SK-N-SH treated with all-trans-retinoic acid at 6 μM for 48 hours (cell line): ENCODE results near the gene MGST3.

Experiments
- ATAC-seq: fragments of 200-7000 bp; cut with Tn5 transposase; 3 replicates; pipeline ENCODE4 v1.9.1; 2020; ENCODE audit warnings: mild to moderate bottlenecking, moderate library complexity
- ARNTL ChIP-seq: fragments of 450-650 bp; formaldehyde crosslinking; IDR thresholded peaks from 2 replicates; pipeline ENCODE4 v1.5.0; 2020; ENCODE audit warnings: low read depth, mild to moderate bottlenecking, moderate library complexity, borderline replicate concordance
- CSDC2 ChIP-seq: fragments of 250-450 bp; sonication (Bioruptor Pico); IDR thresholded peaks from 2 replicates; pipeline ENCODE4 v1.5.0; 2020; ENCODE audit warnings: mild to moderate bottlenecking, moderate library complexity
- ESRRG ChIP-seq: fragments of 250-450 bp; sonication (Bioruptor Pico); IDR thresholded peaks from 2 replicates; pipeline ENCODE4 v1.6.1; 2021; ENCODE audit warnings: mild to moderate bottlenecking
- OSR1 ChIP-seq: fragments of 250-450 bp; sonication (Bioruptor Pico); IDR thresholded peaks from 2 replicates; pipeline ENCODE4 v1.8.0; 2022; ENCODE audit warnings: moderate library complexity, mild to moderate bottlenecking, inconsistent platforms
- PPARA ChIP-seq: fragments of 250-450 bp; sonication (Bioruptor Pico); IDR thresholded peaks from 2 replicates; pipeline ENCODE4 v1.5.0; 2020; ENCODE audit warnings: mild to moderate bottlenecking, borderline replicate concordance
- RARB ChIP-seq: fragments of 250-450 bp; sonication (Bioruptor Pico); IDR thresholded peaks from 2 replicates; pipeline ENCODE4 v1.8.0; 2021; ENCODE audit warnings: mild to moderate bottlenecking, moderate library complexity
- SNAI2 ChIP-seq: fragments of 250-450 bp; sonication (Bioruptor Pico); IDR thresholded peaks from 2 replicates; pipeline ENCODE4 v1.5.0; 2020; ENCODE audit warnings: mild to moderate bottlenecking, moderate library complexity
- TOX ChIP-seq: fragments of 250-450 bp; sonication (Bioruptor Pico); IDR thresholded peaks from 2 replicates; pipeline ENCODE4 v1.8.0; 2021; ENCODE audit warnings: mild to moderate bottlenecking, moderate library complexity, borderline replicate concordance
- ZC3H10 ChIP-seq: fragments of 250-450 bp; sonication (Bioruptor Pico); IDR thresholded peaks from 2 replicates; pipeline ENCODE4 v1.5.1; 2021; ENCODE audit warnings: mild to moderate bottlenecking, moderate library complexity
- ZFP3 ChIP-seq: fragments of 250-450 bp; sonication (Bioruptor Pico); IDR thresholded peaks from 2 replicates; pipeline ENCODE4 v1.5.0; 2020; ENCODE audit warnings: mild to moderate bottlenecking, moderate library complexity
- ZFP30 ChIP-seq: fragments of 450-650 bp; formaldehyde crosslinking; IDR thresholded peaks from 2 replicates; pipeline ENCODE4 v1.5.0; 2022; ENCODE audit warnings: mild to moderate bottlenecking, moderate library complexity
- ZNF565 ChIP-seq: fragments of 450-650 bp; formaldehyde crosslinking; conservative IDR thresholded peaks from 2 replicates; pipeline ENCODE4 v1.5.0; 2020; ENCODE audit warnings: low read depth, mild to moderate bottlenecking, moderate library complexity
- ZNF70 ChIP-seq: fragments of 450-650 bp; formaldehyde crosslinking; IDR thresholded peaks from 2 replicates; pipeline ENCODE4 v1.5.0; 2020; ENCODE audit warnings: mild to moderate bottlenecking, moderate library complexity
- ZNF8 ChIP-seq: fragments of 450-650 bp; formaldehyde crosslinking; IDR thresholded peaks from 2 replicates; pipeline ENCODE4 v1.5.0; 2020; ENCODE audit warnings: mild to moderate bottlenecking, moderate library complexity
- TF ChIP-seq, protein P1 (sequence below): fragments of 250-450 bp; sonication (Bioruptor Pico); IDR thresholded peaks from 2 replicates; pipeline ENCODE4 v1.5.0; 2020; ENCODE audit warnings: mild to moderate bottlenecking, moderate library complexity
- TF ChIP-seq, protein P2 (sequence below): fragments of 250-450 bp; sonication (Bioruptor Pico); IDR thresholded peaks from 2 replicates; pipeline ENCODE4 v1.8.0; 2021; ENCODE audit warnings: low read depth, mild to moderate bottlenecking, moderate library complexity, borderline replicate concordance
- TF ChIP-seq, protein P3 (sequence below): fragments of 250-450 bp; sonication (Bioruptor Pico); IDR thresholded peaks from 2 replicates; pipeline ENCODE4 v1.5.1; 2020; ENCODE audit warnings: low read depth, mild to moderate bottlenecking, moderate library complexity
- TF ChIP-seq, protein P4 (sequence below): fragments of 250-450 bp; sonication (Bioruptor Pico); IDR thresholded peaks from 2 replicates; pipeline ENCODE4 v1.8.0; 2020; ENCODE audit warnings: mild to moderate bottlenecking, moderate library complexity, borderline replicate concordance
- TF ChIP-seq, protein P5 (sequence below): fragments of 250-450 bp; sonication (Bioruptor Pico); IDR thresholded peaks from 2 replicates; pipeline ENCODE4 v1.5.1; 2021; ENCODE audit warnings: mild to moderate bottlenecking, moderate library complexity

Gene MGST3

DNA sequence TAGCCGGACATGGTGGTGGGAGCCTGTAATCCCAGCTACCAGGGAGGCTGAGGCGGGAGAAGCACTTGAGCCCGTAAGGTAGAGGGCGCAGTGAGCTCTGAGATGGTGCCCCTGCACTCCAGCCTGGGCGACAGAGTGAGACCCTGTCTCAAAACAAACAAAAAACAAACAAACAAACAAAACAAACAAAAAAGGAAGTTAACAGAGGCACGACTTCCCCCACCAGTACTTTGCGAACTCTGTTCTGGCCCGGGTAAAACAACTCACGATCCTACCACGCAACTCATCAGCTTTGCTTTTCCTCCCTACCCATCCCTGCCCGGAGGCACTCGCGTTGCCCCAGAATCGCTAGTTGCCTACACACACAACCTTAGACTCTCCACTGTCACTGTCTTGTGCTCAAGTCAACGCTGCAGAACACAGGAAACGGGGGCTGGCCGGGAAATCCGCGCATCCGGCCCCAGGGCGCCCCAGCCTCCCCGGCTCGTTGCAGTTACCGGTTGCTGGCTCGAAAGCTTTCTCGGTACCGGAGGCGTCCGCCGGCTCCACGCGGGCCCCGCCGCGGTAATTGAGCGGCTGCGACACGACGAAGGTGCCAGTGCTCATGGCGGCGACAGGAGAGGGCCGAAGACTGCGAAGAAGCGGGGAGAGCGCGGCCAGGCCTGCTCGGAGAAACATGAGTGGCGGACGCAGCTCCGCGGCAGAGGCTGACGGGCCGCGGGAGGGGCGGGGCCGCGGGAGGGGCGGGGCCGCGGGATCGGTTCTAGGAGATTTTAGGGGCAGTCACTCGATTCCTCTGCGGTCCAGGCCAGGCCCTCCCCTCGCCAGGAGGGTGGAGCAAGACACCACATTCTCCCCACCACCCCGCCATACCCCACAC, 67.1 kb downstream of the MGST3 start, which contains the start of gene ALDH9A1:
TSS of gene ALDH9A1 (minus strand) at position 682 of the 880 bp plus-strand sequence. CDS start at position 678, 4 bp downstream.
- peak; percentile 96 for ATAC-seq

DNA sequence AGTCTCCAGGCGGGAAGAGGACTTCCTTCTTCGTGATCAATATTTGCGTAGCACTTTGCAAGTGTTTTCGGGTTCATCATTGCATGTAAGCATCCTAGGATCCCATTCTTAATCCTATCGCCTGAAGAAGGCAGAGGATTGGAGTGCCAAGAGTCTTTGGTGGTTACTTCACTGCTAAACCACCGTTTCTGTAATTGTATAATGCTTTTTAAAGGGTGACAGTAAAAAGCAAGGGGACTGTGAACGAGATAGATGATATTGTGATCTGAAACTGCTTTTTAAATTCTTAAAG, 67.7 kb downstream of the MGST3 start:
- ATAC-seq = no peak
- no peak for TF ChIP-seq ESRRG
- TF ChIP-seq PPARA (CRISPR knock-in tag) = no peak
- no peak for TF ChIP-seq CSDC2 (CRISPR knock-in tag)
- no peak for TF ChIP-seq ARNTL (CRISPR knock-in tag)
- TF ChIP-seq, protein P1, sequence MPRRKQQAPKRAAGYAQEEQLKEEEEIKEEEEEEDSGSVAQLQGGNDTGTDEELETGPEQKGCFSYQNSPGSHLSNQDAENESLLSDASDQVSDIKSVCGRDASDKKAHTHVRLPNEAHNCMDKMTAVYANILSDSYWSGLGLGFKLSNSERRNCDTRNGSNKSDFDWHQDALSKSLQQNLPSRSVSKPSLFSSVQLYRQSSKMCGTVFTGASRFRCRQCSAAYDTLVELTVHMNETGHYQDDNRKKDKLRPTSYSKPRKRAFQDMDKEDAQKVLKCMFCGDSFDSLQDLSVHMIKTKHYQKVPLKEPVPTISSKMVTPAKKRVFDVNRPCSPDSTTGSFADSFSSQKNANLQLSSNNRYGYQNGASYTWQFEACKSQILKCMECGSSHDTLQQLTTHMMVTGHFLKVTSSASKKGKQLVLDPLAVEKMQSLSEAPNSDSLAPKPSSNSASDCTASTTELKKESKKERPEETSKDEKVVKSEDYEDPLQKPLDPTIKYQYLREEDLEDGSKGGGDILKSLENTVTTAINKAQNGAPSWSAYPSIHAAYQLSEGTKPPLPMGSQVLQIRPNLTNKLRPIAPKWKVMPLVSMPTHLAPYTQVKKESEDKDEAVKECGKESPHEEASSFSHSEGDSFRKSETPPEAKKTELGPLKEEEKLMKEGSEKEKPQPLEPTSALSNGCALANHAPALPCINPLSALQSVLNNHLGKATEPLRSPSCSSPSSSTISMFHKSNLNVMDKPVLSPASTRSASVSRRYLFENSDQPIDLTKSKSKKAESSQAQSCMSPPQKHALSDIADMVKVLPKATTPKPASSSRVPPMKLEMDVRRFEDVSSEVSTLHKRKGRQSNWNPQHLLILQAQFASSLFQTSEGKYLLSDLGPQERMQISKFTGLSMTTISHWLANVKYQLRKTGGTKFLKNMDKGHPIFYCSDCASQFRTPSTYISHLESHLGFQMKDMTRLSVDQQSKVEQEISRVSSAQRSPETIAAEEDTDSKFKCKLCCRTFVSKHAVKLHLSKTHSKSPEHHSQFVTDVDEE (CRISPR knock-in tag) = no peak
- TF ChIP-seq, protein P2, sequence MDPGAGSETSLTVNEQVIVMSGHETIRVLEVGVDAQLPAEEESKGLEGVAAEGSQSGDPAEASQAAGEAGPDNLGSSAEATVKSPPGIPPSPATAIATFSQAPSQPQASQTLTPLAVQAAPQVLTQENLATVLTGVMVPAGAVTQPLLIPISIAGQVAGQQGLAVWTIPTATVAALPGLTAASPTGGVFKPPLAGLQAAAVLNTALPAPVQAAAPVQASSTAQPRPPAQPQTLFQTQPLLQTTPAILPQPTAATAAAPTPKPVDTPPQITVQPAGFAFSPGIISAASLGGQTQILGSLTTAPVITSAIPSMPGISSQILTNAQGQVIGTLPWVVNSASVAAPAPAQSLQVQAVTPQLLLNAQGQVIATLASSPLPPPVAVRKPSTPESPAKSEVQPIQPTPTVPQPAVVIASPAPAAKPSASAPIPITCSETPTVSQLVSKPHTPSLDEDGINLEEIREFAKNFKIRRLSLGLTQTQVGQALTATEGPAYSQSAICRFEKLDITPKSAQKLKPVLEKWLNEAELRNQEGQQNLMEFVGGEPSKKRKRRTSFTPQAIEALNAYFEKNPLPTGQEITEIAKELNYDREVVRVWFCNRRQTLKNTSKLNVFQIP (CRISPR knock-in tag) = no peak
- no peak for TF ChIP-seq ZC3H10 (CRISPR knock-in tag)
- no peak for TF ChIP-seq ZFP30
- no peak for TF ChIP-seq ZNF70
- TF ChIP-seq, protein P3, sequence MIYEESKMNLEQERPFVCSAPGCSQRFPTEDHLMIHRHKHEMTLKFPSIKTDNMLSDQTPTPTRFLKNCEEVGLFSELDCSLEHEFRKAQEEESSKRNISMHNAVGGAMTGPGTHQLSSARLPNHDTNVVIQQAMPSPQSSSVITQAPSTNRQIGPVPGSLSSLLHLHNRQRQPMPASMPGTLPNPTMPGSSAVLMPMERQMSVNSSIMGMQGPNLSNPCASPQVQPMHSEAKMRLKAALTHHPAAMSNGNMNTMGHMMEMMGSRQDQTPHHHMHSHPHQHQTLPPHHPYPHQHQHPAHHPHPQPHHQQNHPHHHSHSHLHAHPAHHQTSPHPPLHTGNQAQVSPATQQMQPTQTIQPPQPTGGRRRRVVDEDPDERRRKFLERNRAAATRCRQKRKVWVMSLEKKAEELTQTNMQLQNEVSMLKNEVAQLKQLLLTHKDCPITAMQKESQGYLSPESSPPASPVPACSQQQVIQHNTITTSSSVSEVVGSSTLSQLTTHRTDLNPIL (CRISPR knock-in tag) = no peak
- TF ChIP-seq, protein P4, sequence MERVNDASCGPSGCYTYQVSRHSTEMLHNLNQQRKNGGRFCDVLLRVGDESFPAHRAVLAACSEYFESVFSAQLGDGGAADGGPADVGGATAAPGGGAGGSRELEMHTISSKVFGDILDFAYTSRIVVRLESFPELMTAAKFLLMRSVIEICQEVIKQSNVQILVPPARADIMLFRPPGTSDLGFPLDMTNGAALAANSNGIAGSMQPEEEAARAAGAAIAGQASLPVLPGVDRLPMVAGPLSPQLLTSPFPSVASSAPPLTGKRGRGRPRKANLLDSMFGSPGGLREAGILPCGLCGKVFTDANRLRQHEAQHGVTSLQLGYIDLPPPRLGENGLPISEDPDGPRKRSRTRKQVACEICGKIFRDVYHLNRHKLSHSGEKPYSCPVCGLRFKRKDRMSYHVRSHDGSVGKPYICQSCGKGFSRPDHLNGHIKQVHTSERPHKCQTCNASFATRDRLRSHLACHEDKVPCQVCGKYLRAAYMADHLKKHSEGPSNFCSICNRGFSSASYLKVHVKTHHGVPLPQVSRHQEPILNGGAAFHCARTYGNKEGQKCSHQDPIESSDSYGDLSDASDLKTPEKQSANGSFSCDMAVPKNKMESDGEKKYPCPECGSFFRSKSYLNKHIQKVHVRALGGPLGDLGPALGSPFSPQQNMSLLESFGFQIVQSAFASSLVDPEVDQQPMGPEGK (CRISPR knock-in tag) = no peak
- TF ChIP-seq OSR1 (CRISPR knock-in tag) = no peak
- no peak for TF ChIP-seq RARB (CRISPR knock-in tag)
- no peak for TF ChIP-seq TOX (CRISPR knock-in tag)
- TF ChIP-seq, all 23 proteins: peak for 0

More for the DNA sequence above, 67.1 kb downstream of the MGST3 start, which contains the start of gene ALDH9A1:
- TF ChIP-seq SNAI2 (CRISPR knock-in tag) = no peak
- no peak for TF ChIP-seq ZNF70
- TF ChIP-seq, protein P5, sequence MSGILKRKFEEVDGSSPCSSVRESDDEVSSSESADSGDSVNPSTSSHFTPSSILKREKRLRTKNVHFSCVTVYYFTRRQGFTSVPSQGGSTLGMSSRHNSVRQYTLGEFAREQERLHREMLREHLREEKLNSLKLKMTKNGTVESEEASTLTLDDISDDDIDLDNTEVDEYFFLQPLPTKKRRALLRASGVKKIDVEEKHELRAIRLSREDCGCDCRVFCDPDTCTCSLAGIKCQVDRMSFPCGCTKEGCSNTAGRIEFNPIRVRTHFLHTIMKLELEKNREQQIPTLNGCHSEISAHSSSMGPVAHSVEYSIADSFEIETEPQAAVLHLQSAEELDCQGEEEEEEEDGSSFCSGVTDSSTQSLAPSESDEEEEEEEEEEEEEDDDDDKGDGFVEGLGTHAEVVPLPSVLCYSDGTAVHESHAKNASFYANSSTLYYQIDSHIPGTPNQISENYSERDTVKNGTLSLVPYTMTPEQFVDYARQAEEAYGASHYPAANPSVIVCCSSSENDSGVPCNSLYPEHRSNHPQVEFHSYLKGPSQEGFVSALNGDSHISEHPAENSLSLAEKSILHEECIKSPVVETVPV = no peak
- TF ChIP-seq ZNF8 (CRISPR knock-in tag) = no peak
- TF ChIP-seq ESRRG = no peak
- TF ChIP-seq, protein P4 (CRISPR knock-in tag) = peak; percentile 59; the same call in 1 of the 2 replicates
- TF ChIP-seq, protein P2 (CRISPR knock-in tag) = 0 out of 2 replicates have a peak, but pooled peaks have one; percentile 5
- no peak for TF ChIP-seq PPARA (CRISPR knock-in tag)
- TF ChIP-seq ZNF565 (CRISPR knock-in tag) = no peak
- no peak for TF ChIP-seq CSDC2 (CRISPR knock-in tag)
- TF ChIP-seq RARB (CRISPR knock-in tag) = 0 out of 2 replicates have a peak, but pooled peaks have one; percentile 32
- no peak for TF ChIP-seq ZFP3 (CRISPR knock-in tag)
- TF ChIP-seq ZC3H10 (CRISPR knock-in tag) = no peak
- TF ChIP-seq ZFP30 = no peak
